CD14-positive monocyte (primary cell): ENCODE measurements around the gene SERPINC1. TPM values are rescaled to one million over a fixed set of nuclear protein-coding genes. Genes with fewer than 3 reads are reported as not detected.

Experiments
- DNase-seq, 3 donors: peaks; one replicate each; pipeline ENCODE4 v3.0.0-alpha.2; 2011 to 2022
- H2AFZ ChIP-seq: 2 replicates; pipeline ENCODE4 v1.6.0; 2012; ENCODE audit warnings: mild to moderate bottlenecking, low read depth, low read length, inconsistent platforms; ENCODE audit not compliant: insufficient read depth, poor library complexity, severe bottlenecking
- H3K27ac ChIP-seq, 2 donors: 1 replicate in 1 of 2; 2 replicates in 1 of 2; pipeline ENCODE4 v1.5.1; 2012 to 2013; ENCODE audit warnings: low read length in 2 of 2, control low read depth in 1 of 2, inconsistent platforms in 1 of 2, low read depth in 1 of 2, mild to moderate bottlenecking in 1 of 2
- H3K27me3 ChIP-seq, 2 donors: one replicate each; pipeline versions ENCODE4 v1.6.0 to v1.6.1; 2011 to 2013; ENCODE audit warnings: low read length in 2 of 2; ENCODE audit not compliant: control insufficient read depth in 2 of 2, insufficient read depth in 2 of 2
- H3K36me3 ChIP-seq, 2 donors: replicated peaks in 1 of 2; 1 replicate in 1 of 2; 2 replicates in 1 of 2; pipeline versions ENCODE4 v1.5.1 to v1.6.1; 2012 to 2013; ENCODE audit warnings: low read length in 2 of 2, control low read depth in 1 of 2, inconsistent platforms in 1 of 2, mild to moderate bottlenecking in 1 of 2; ENCODE audit not compliant: insufficient read depth in 2 of 2, control insufficient read depth in 1 of 2
- H3K4me1 ChIP-seq, 2 donors: 1 replicate in 1 of 2; 2 replicates in 1 of 2; pipeline versions ENCODE4 v1.5.1 to v1.6.1; 2012 to 2013; ENCODE audit warnings: low read length in 2 of 2, control low read depth in 1 of 2, inconsistent platforms in 1 of 2, mild to moderate bottlenecking in 1 of 2, moderate library complexity in 1 of 2; ENCODE audit not compliant: insufficient read depth in 2 of 2, control insufficient read depth in 1 of 2
- H3K4me2 ChIP-seq: replicated peaks from 2 replicates; pipeline ENCODE3; 2012; ENCODE audit warnings: low read length, moderate library complexity, mild to moderate bottlenecking; ENCODE audit not compliant: poor library complexity, severe bottlenecking; ENCODE audit errors: extremely low read depth
- H3K4me3 ChIP-seq, 3 experiments: fragments of 200-600 bp in 1 of 3; sonication (generic) in 1 of 3; replicated peaks in 1 of 3; 1 replicate in 2 of 3; 2 replicates in 1 of 3; pipeline ENCODE4 v1.5.1; 2011 to 2013; ENCODE audit warnings: low read length in 3 of 3, mild to moderate bottlenecking in 3 of 3, control low read depth in 2 of 3, low read depth in 2 of 3, inconsistent platforms in 1 of 3, moderate library complexity in 1 of 3
- H3K79me2 ChIP-seq: 2 replicates; pipeline ENCODE4 v1.6.0; 2012; ENCODE audit warnings: mild to moderate bottlenecking, control low read depth, inconsistent platforms, low read length, moderate library complexity; ENCODE audit not compliant: insufficient read depth
- H3K9ac ChIP-seq: 2 replicates; pipeline ENCODE4 v1.6.0; 2017; ENCODE audit warnings: low read length, mild to moderate bottlenecking; ENCODE audit not compliant: insufficient read depth, poor library complexity, severe bottlenecking
- H3K9me3 ChIP-seq, 2 donors: replicated peaks in 1 of 2; 1 replicate in 1 of 2; 2 replicates in 1 of 2; pipeline versions ENCODE4 v1.5.1 to v1.6.1; 2012 to 2013; ENCODE audit warnings: low read length in 2 of 2, control low read depth in 1 of 2; ENCODE audit not compliant: control insufficient read depth in 1 of 2, insufficient read depth in 1 of 2
- H4K20me1 ChIP-seq: 2 replicates; pipeline ENCODE4 v1.6.0; 2012; ENCODE audit warnings: mild to moderate bottlenecking, low read length, control low read depth, moderate library complexity; ENCODE audit not compliant: insufficient read depth
- H3K27ac Mint-ChIP-seq, 7 donors: one replicate each; pipeline ENCODE4 v1.8.0; 2020; ENCODE audit warnings: mild to moderate bottlenecking in 7 of 7, mixed read lengths in 7 of 7, moderate library complexity in 6 of 7, inconsistent platforms in 2 of 7
- H3K27me3 Mint-ChIP-seq, 3 donors: one replicate each; pipeline ENCODE4 v1.8.0; 2021 to 2022; ENCODE audit warnings: low read depth in 3 of 3, mild to moderate bottlenecking in 3 of 3, mixed read lengths in 3 of 3, moderate library complexity in 3 of 3, inconsistent platforms in 1 of 3
- H3K36me3 Mint-ChIP-seq, 2 donors: one replicate each; pipeline ENCODE4 v1.8.0; 2020; ENCODE audit warnings: mixed read lengths in 2 of 2, inconsistent platforms in 1 of 2, mild to moderate bottlenecking in 1 of 2
- H3K4me1 Mint-ChIP-seq: one replicate; pipeline ENCODE4 v1.8.0; 2020; ENCODE audit warnings: mild to moderate bottlenecking, mixed read lengths
- H3K4me3 Mint-ChIP-seq, 2 donors: one replicate each; pipeline ENCODE4 v1.8.0; 2020; ENCODE audit warnings: mild to moderate bottlenecking in 2 of 2, mixed read lengths in 2 of 2, moderate library complexity in 1 of 2
- H3K9me3 Mint-ChIP-seq, 7 donors: one replicate each; pipeline ENCODE4 v1.8.0; 2020 to 2022; ENCODE audit warnings: mixed read lengths in 7 of 7, mild to moderate bottlenecking in 6 of 7, moderate library complexity in 6 of 7, inconsistent platforms in 2 of 7
- WGBS: methylation state at CpG from one replicate; pipeline ENCODE4 v1.1.5; 2013; ENCODE audit warnings: missing lambda C conversion rate; ENCODE audit not compliant: insufficient coverage; 5-methylcytosine and 5-hydroxymethylcytosine counted together
- intact Hi-C, 2 donors: fragments of 100-400 bp; cut with micrococcal nuclease; formaldehyde crosslinking; loops; one replicate each; pipeline versions ENCODE4 v1.15.0 to v1.15.1; 2023
- polyA plus RNA-seq, 3 donors: library from polyadenylated mRNA; depleted of rRNA in 1 of 3; unstranded in 2 of 3; stranded (reverse) in 1 of 3; fragments of 300-500 nt in 2 of 3; fragments of >200 nt in 1 of 3; fragmentation: Illumina TruSeq in 2 of 3; gene quantifications; 1 replicate in 2 of 3; 2 replicates in 1 of 3; pipeline ENCODE4 v1.2.3, GENCODE V29; 2012 to 2021
- TF ChIP-seq, protein P1 (sequence below): fragments of 200-600 bp; IDR thresholded peaks from one replicate; pipeline ENCODE4 v1.8.0; 2022; ENCODE audit warnings: antibody characterized with exemption, mild to moderate bottlenecking

Gene SERPINC1
- polyA plus RNA-seq, 3 donors: 0.23 TPM; not detected in 2

DNA sequence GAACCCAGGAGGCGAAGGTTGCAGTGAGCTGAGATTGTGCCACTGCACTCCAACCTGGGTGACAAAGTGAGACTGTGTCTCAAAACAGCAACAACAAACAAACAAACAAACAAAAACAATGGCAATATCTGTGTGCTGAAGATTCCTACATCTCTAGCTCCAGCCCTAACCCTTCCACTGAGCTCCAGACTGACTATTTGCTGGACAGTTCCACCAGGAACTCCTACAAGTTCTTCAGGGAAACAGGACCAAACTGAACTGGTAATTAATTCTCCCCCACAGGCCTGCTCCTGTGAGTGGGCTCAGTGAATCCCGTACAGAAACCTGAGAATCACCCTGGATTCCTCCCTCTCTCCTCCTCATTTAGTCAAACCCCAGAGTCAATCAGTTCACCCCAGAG is 1.5 kb downstream of the SERPINC1 start:
- Histone ChIP-seq H3K79me2 (no peaks in the 10 kb centered on the region), H3K36me3 (no peaks in the 10 kb centered on the region), H3K27ac (no peak overlapping the region), H3K4me3 (no peak overlapping the region), H3K9me3 (no peaks in the 10 kb centered on the region), H4K20me1 (no peaks in the 10 kb centered on the region), H3K4me1 (no peaks in the 10 kb centered on the region), H2AFZ (no peak overlapping the region), H3K27me3 (no peaks in the 10 kb centered on the region), H3K9ac (no peak overlapping the region), H3K4me2 (no peak overlapping the region)
- no peak for DNase-seq
- intact Hi-C loops: no loop called here
- Mint-ChIP-seq H3K27me3 (peaks cover 0 to 2% (median 2%) of the 10 kb centered on the region in 3 donors), H3K4me3 (no peak overlapping the region), H3K9me3 (peaks cover 0 to 2% (median 0%) of the 10 kb centered on the region in 7 donors), H3K27ac (no peak overlapping the region), H3K36me3 (no peaks in the 10 kb centered on the region), H3K4me1 (no peaks in the 10 kb centered on the region)
- TF ChIP-seq, protein P1, sequence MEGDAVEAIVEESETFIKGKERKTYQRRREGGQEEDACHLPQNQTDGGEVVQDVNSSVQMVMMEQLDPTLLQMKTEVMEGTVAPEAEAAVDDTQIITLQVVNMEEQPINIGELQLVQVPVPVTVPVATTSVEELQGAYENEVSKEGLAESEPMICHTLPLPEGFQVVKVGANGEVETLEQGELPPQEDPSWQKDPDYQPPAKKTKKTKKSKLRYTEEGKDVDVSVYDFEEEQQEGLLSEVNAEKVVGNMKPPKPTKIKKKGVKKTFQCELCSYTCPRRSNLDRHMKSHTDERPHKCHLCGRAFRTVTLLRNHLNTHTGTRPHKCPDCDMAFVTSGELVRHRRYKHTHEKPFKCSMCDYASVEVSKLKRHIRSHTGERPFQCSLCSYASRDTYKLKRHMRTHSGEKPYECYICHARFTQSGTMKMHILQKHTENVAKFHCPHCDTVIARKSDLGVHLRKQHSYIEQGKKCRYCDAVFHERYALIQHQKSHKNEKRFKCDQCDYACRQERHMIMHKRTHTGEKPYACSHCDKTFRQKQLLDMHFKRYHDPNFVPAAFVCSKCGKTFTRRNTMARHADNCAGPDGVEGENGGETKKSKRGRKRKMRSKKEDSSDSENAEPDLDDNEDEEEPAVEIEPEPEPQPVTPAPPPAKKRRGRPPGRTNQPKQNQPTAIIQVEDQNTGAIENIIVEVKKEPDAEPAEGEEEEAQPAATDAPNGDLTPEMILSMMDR: no peak
- WGBS: 92% methylated on average over 1 of the region's 2 CpGs

DNA sequence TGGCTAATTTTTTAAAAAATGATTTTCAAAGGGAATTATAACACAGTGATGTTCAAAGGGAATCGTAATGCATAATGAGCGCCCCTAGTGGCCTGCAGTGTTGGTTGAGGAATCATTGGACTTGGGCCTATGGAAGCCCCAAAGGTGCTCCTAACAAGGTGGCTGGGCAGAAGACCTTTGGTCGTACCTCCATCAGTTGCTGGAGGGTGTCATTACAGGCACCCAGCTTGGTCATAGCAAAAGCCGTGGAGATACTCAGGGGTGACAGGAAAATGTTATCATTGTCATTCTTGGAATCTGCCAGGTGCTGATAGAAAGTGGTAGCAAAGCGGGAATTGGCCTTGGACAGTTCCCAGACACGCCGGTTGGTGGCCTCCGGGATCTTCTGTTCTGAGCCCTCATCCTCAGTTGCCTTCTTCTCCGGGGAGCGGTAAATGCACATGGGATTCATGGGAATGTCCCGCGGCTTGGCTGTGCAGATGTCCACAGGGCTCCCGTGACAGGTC is 2.7 kb downstream of the SERPINC1 start:
- WGBS: 95% methylated on average over 13 of the region's 13 CpGs
- intact Hi-C loops: no loop called here
- no peaks in the 10 kb centered on the region for H3K79me2 ChIP-seq
- H2AFZ ChIP-seq: no peak overlapping the region
- TF ChIP-seq, protein P1: peak; percentile 67
- no peaks in the 10 kb centered on the region for H3K36me3 Mint-ChIP-seq
- no peak overlapping the region for H3K27ac Mint-ChIP-seq
- no peaks in the 10 kb centered on the region for H3K4me1 Mint-ChIP-seq
- H4K20me1 ChIP-seq: no peaks in the 10 kb centered on the region
- H3K4me1 ChIP-seq: no peaks in the 10 kb centered on the region
- DNase-seq: peak in 2 of 3 donors; percentile 1 to 7
- H3K27ac ChIP-seq: no peak overlapping the region
- no peaks in the 10 kb centered on the region for H3K9me3 ChIP-seq
- no peak overlapping the region for H3K4me3 Mint-ChIP-seq
- H3K9ac ChIP-seq: no peak overlapping the region
- peaks cover 0 to 2% (median 2%) of the 10 kb centered on the region in 3 donors for H3K27me3 Mint-ChIP-seq
- H3K27me3 ChIP-seq: no peaks in the 10 kb centered on the region
- no peak overlapping the region for H3K4me3 ChIP-seq
- peaks cover 0 to 2% (median 0%) of the 10 kb centered on the region in 7 donors for H3K9me3 Mint-ChIP-seq
- no peak overlapping the region for H3K4me2 ChIP-seq
- no peaks in the 10 kb centered on the region for H3K36me3 ChIP-seq
